HG02763 (cell line): ENCODE data around the gene CPSF4L.

Source experiments
- ATAC-seq: cut with Tn5 transposase; IDR thresholded peaks from one replicate; pipeline ENCODE4 v1.9.1; 2021; ENCODE audit warnings: mild to moderate bottlenecking, moderate library complexity; ENCODE audit not compliant: unreplicated experiment

Gene CPSF4L

GRCh38 chr17:73205459-73205961 is 56.2 kb downstream of the CPSF4L start:
- ATAC-seq = no peak

GRCh38 chr17:73203788-73204479 is 57.7 kb downstream of the CPSF4L start:
- ATAC-seq = no peak

- ATAC-seq = no peak
Observed at GRCh38 chr17:73203135-73203787, 58.4 kb downstream of the CPSF4L start.

- no peak for ATAC-seq
Observed at GRCh38 chr17:73201215-73202069, 60.2 kb downstream of the CPSF4L start.

GRCh38 chr17:73200476-73200875 is 61.2 kb downstream of the CPSF4L start:
- ATAC-seq = no peak

GRCh38 chr17:73199751-73200317 is 61.8 kb downstream of the CPSF4L start:
- no peak for ATAC-seq

- no peak for ATAC-seq
Observed at GRCh38 chr17:73198930-73199260, 62.8 kb downstream of the CPSF4L start.
